ENCODE measurements around the gene VEZF1. TPM values are rescaled to one million over a fixed set of nuclear protein-coding genes. Genes with fewer than 3 reads are reported as not detected.
A peak's percentile ranks its signal among the peaks of the same experiment; 100 is the strongest.

The VEZF1 gene
- total and polyA plus RNA-seq, 2 donors (not counting 1 experiment from before 2014, with no cell fraction given) = 14.7 to 75.9 TPM

GRCh38 chr17:58006560-58006923 is 18.5 kb upstream of the VEZF1 start:
- CTCF ChIA-PET = interaction anchor here (0.6 to 2.4 kb wide), 10 partner anchors 8 to 498 kb away, joined by 3 to 17 read pairs (median 4); partner anchors contain the start of gene MRPS23
- Histone ChIP-seq H2AFZ (ENCODE audit: insufficient read depth, low read depth, low read length, poor library complexity, severe bottlenecking) (peak overlapping the region; percentile 89), H3K9me3 (ENCODE audit: control extremely low read depth in 1 of 3, control insufficient read depth in 2 of 3, insufficient read depth in 1 of 3, low read length in 2 of 3) (peaks cover 0 to 1% (median 0%) of the 10 kb centered on the region in 3 donors), H3K9ac (ENCODE audit: low read length) (peak overlapping the region; percentile 96), H3K79me2 (ENCODE audit: control insufficient read depth, insufficient read depth, low read length) (peaks cover 41% of the 10 kb centered on the region), H4K20me1 (ENCODE audit: control insufficient read depth, insufficient read depth, low read length, poor library complexity, severe bottlenecking) (peaks cover 44% of the 10 kb centered on the region), H3K4me2 (replicated peaks; ENCODE audit: low read depth, low read length, poor library complexity, severe bottlenecking) (peak overlapping the region; percentile 94), H3K4me1 (ENCODE audit: control insufficient read depth in 2 of 2, insufficient read depth in 2 of 2, low read length in 2 of 2) (peaks cover 25 to 38% of the 10 kb centered on the region in 2 donors), H3K36me3 (replicated peaks in 1 of 2; ENCODE audit: control extremely low read depth in 1 of 2, control insufficient read depth in 1 of 2, extremely low read depth in 1 of 2, insufficient read depth in 2 of 2, low read length in 1 of 2) (peaks cover 2 to 40% of the 10 kb centered on the region in 2 experiments), H3K27ac (ENCODE audit: low read length in 2 of 2) (peak overlapping the region; percentile 93 to 95), H3K4me3 (ENCODE audit: control extremely low read depth in 1 of 5, extremely low read depth in 1 of 5, insufficient read depth in 1 of 5, low read depth in 2 of 5, low read length in 4 of 5) (peak overlapping the region; percentile 83 to 100 (median 96)), H3K27me3 (replicated peaks in 1 of 4; ENCODE audit: control extremely low read depth in 1 of 4, control insufficient read depth in 3 of 4, insufficient read depth in 4 of 4, low read length in 3 of 4) (no peaks in the 10 kb centered on the region)
- no peak for DNase-seq
- intact Hi-C loops (cut with micrococcal nuclease) = loop anchor here (2.0 to 10.0 kb wide), 5 partner anchors 626 to 1174 kb away; partner anchors contain the start of genes AKAP1, C17orf67, DGKE and MSI2
- POLR2A ChIA-PET = interaction anchor here (0.5 to 2.6 kb wide), 8 partner anchors 9 to 1148 kb away, joined by 3 to 17 read pairs (median 8); partner anchors contain the start of genes DYNLL2, MRPS23, SKA2 and VEZF1
- peak; percentile 5 for ATAC-seq (ENCODE audit: low read depth)
- peak overlapping the region; percentile 100 for H3K4me3 Mint-ChIP-seq
- WGBS (ENCODE audit: insufficient coverage) = 0% methylated on average over 20 of the region's 20 CpGs
- peak overlapping the region; percentile 100 for H3K27ac Mint-ChIP-seq
- peaks cover 48% of the 10 kb centered on the region for H3K4me1 Mint-ChIP-seq
- no peaks in the 10 kb centered on the region for H3K9me3 Mint-ChIP-seq (ENCODE audit: insufficient read depth)
- no peak for TF ChIP-seq CTCF (IDR thresholded peaks at IDR 0.05)
- TF ChIP-seq EZH2 (IDR thresholded peaks at IDR 0.05; ENCODE audit: borderline replicate concordance, insufficient read depth, low read depth, low read length, poor library complexity, severe bottlenecking) = no peak
- H3K27me3 Mint-ChIP-seq = no peaks in the 10 kb centered on the region

Data from B cell (primary cell).